Astrocyte of the cerebellum (primary cell): ENCODE results near the gene CCT8.
A peak's percentile ranks its signal among the peaks of the same experiment; 100 is the strongest.

Source experiments
- DNase-seq: peaks from one replicate; pipeline ENCODE4 v3.0.0-alpha.2; 2011; ENCODE audit warnings: low read depth
- H3K4me3 ChIP-seq: 2 replicates; pipeline ENCODE4 v1.5.1; 2011; ENCODE audit warnings: mild to moderate bottlenecking, low read depth, low read length, moderate library complexity
- CTCF ChIP-seq: IDR thresholded peaks from 2 replicates; pipeline ENCODE4 v1.5.1; 2012; ENCODE audit warnings: low read length, low read depth, moderate library complexity, mild to moderate bottlenecking; ENCODE audit errors: missing control alignments
- in situ Hi-C: cut with HindIII; loops from 2 replicates; pipeline ENCODE4 v1.10.0; 2017; ENCODE audit warnings: low sequenced_read_pairs

CCT8 gene

GRCh38 chr21:29104239-29104708 is 30.8 kb upstream of the CCT8 start:
- no peak overlapping the region for H3K4me3 ChIP-seq
- in situ Hi-C loops, result loop anchor here (5.0 kb wide), 1 partner anchor 38 kb away; no protein-coding TSS in a partner anchor
- no peak for DNase-seq
- TF ChIP-seq CTCF, result no peak

GRCh38 chr21:29102791-29103257 is 29.4 kb upstream of the CCT8 start:
- in situ Hi-C loops, result loop anchor here (5.0 kb wide), 1 partner anchor 39 kb away; no protein-coding TSS in a partner anchor
- no peak overlapping the region for H3K4me3 ChIP-seq
- no peak for TF ChIP-seq CTCF
- DNase-seq, result no peak

GRCh38 chr21:29098156-29098555 is 24.7 kb upstream of the CCT8 start:
- DNase-seq, result no peak
- in situ Hi-C loops, result loop anchor here (5.0 to 25.0 kb wide), 2 partner anchors 264 to 764 kb away; no protein-coding TSS in a partner anchor
- no peak for TF ChIP-seq CTCF
- H3K4me3 ChIP-seq, result no peak overlapping the region

GRCh38 chr21:29096218-29097015 is 23.0 kb upstream of the CCT8 start:
- in situ Hi-C loops, result loop anchor here (5.0 to 25.0 kb wide), 2 partner anchors 266 to 766 kb away; no protein-coding TSS in a partner anchor
- H3K4me3 ChIP-seq, result no peak overlapping the region
- TF ChIP-seq CTCF, result no peak
- DNase-seq, result no peak

- peak; percentile 21 for TF ChIP-seq CTCF
These were observed 18.9 kb upstream of the CCT8 start for GRCh38 chr21:29092102-29092959.

GRCh38 chr21:29091033-29091432 is 17.6 kb upstream of the CCT8 start:
- no peak for DNase-seq
- TF ChIP-seq CTCF, result no peak
- in situ Hi-C loops, result loop anchor here (25.0 kb wide), 1 partner anchor 771 kb away; no protein-coding TSS in a partner anchor
- H3K4me3 ChIP-seq, result no peak overlapping the region

More at GRCh38 chr21:29092102-29092959, 18.9 kb upstream of the CCT8 start:
- no peak overlapping the region for H3K4me3 ChIP-seq
- DNase-seq, result no peak
- in situ Hi-C loops, result loop anchor here (25.0 kb wide), 1 partner anchor 770 kb away; no protein-coding TSS in a partner anchor
